ENCODE data around the gene HOXC5.
A peak's percentile ranks its signal among the peaks of the same experiment; 100 is the strongest.

HOXC5 gene

GRCh38 chr12:54032627-54033100, at the start of gene HOXC5:
HOXC5 (plus strand) TSS chr12:54033050; CDS start chr12:54033123, 73 bp downstream.
- no peaks in the 10 kb centered on the region for H3K9me3 Mint-ChIP-seq
- H3K27ac Mint-ChIP-seq: no peak within 1 kb of the TSS
- DNase-seq (peak; percentile 74), ATAC-seq (no peak)
- H3K36me3 Mint-ChIP-seq (ENCODE audit: low read depth): no peaks in the 10 kb centered on the region
- H3K4me3 Mint-ChIP-seq: peak within 1 kb of the TSS; percentile 62
- peaks cover 81% of the 10 kb centered on the region for H3K27me3 Mint-ChIP-seq
- peaks cover 22% of the 10 kb centered on the region for H3K4me1 Mint-ChIP-seq

DNA sequence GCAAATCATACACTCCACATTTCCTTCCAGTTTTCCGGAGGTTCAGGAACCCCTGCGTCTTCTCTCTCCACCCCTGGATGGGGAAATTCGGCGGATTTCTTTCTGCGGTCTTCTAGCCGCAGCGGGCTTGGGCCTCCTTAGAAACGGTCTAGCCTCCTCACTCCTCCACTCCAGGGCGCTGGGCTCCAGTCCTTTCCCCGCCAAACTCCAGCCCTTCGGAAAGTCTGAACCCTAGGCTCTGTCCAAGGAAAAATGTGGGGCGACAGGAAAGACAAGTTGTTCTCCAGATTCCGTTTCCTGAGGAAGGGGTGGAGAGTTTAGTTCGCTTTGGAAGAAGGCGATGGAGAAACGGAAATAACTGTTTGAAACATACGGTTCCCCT, 49.3 kb upstream of the HOXC5 start:
- H3K4me3 Mint-ChIP-seq: no peak overlapping the region
- H3K27ac Mint-ChIP-seq: no peak overlapping the region
- peaks cover 17% of the 10 kb centered on the region for H3K4me1 Mint-ChIP-seq
- H3K36me3 Mint-ChIP-seq (ENCODE audit: low read depth): no peaks in the 10 kb centered on the region
- no peak for DNase-seq
- H3K9me3 Mint-ChIP-seq: no peaks in the 10 kb centered on the region
- H3K27me3 Mint-ChIP-seq: peaks cover 91% of the 10 kb centered on the region
- no peak for ATAC-seq

DNA sequence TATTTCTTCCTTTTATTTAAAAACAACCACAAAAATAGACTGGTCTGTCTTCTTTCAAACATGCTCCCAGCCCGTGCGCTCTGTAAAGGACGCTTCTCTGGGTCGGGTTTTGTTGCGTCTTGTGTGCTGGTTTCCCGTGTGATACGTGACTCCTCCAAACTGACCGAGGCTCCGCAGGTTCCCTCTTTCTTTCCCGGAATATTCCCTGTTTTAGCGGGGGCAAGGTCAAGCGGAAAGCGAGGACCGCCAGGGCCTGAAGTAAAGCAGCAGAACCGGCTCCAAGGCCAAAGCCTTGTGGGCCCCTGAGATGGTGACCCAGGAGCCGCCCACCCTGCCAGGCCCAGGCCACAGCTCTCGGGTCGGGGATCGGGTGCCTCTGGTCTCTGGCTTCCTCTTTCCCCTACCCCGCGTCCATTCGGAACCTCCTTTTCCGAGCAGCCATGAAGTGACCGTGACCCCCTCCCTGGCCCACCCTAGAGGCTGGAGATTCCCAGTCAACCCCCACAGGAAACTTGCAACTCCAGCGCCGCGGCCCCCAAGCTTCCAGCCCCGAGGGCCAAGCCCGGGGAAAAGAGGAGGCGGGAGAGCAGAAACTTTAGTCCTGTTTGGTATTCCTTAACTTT, 48.8 kb upstream of the HOXC5 start:
- no peaks in the 10 kb centered on the region for H3K9me3 Mint-ChIP-seq
- peaks cover 19% of the 10 kb centered on the region for H3K4me1 Mint-ChIP-seq
- no peak for ATAC-seq
- no peak overlapping the region for H3K27ac Mint-ChIP-seq
- no peak overlapping the region for H3K4me3 Mint-ChIP-seq
- H3K27me3 Mint-ChIP-seq: peaks cover 90% of the 10 kb centered on the region
- no peak for DNase-seq
- no peaks in the 10 kb centered on the region for H3K36me3 Mint-ChIP-seq (ENCODE audit: low read depth)

- ATAC-seq (peak; percentile 68), DNase-seq (peak; percentile 89)
- Mint-ChIP-seq H3K4me1 (peaks cover 30% of the 10 kb centered on the region), H3K27ac (peak within 1 kb of the TSS; percentile 76), H3K4me3 (peak within 1 kb of the TSS; percentile 29), H3K9me3 (no peaks in the 10 kb centered on the region), H3K36me3 (ENCODE audit: low read depth) (no peaks in the 10 kb centered on the region), H3K27me3 (peaks cover 90% of the 10 kb centered on the region)
Observed at GRCh38 chr12:53984901-53985691, 47.8 kb upstream of the HOXC5 start, which contains the start of gene HOXC10. HOXC10 (plus strand) TSS chr12:53985146; CDS start chr12:53985260, 114 bp downstream.

GRCh38 chr12:53985692-53985993, 47.2 kb upstream of the HOXC5 start:
- Mint-ChIP-seq H3K27me3 (peaks cover 90% of the 10 kb centered on the region), H3K9me3 (no peaks in the 10 kb centered on the region), H3K27ac (peak overlapping the region; percentile 76), H3K4me3 (no peak overlapping the region), H3K36me3 (ENCODE audit: low read depth) (no peaks in the 10 kb centered on the region), H3K4me1 (peaks cover 33% of the 10 kb centered on the region)
- DNase-seq (no peak), ATAC-seq (no peak)

GRCh38 chr12:53985994-53986685, 46.7 kb upstream of the HOXC5 start:
- ATAC-seq: no peak
- DNase-seq: no peak
- Mint-ChIP-seq H3K27ac (no peak overlapping the region), H3K36me3 (ENCODE audit: low read depth) (no peaks in the 10 kb centered on the region), H3K9me3 (no peaks in the 10 kb centered on the region), H3K27me3 (peaks cover 91% of the 10 kb centered on the region), H3K4me3 (no peak overlapping the region), H3K4me1 (peaks cover 36% of the 10 kb centered on the region)

DNA sequence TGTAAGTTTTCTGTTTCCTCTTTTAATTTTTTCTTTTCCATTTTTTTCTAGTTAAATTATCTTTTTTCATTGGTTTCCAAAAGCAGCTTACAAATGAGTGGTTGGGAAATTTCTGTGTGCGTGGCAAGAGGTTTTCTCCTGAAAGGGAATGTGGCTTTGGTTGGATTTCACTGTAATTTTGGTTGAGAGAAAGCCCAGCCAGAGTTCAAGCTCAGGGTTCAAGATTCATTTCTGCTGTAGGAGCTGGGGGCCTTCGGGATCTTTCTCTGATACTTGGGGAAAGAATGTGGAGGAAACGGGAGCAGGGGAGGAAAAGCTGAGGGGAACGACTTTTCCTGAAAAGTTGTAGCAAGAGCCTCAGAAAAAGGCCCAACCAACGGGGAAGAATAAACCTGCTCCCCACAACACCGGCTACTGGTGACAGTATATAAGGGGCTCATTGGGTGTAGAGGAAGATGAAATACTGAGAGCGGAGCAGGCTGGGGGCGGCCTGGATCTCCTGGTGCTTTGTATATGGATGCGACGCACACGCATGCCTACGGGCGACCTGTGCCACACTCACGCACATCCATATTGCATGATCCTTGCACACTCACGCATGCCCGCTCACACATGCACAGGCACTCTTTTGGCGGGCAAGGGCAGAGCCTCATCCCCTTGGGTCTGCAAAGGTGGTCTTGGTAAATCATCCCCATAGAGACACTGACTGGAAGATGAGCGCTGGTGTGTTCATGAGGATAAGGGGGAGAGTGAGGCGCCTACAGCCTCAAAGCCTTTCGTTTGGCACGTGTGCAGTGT, 46.0 kb upstream of the HOXC5 start:
- H3K27me3 Mint-ChIP-seq: peaks cover 89% of the 10 kb centered on the region
- H3K9me3 Mint-ChIP-seq: no peaks in the 10 kb centered on the region
- DNase-seq (no peak), ATAC-seq (no peak)
- no peak overlapping the region for H3K4me3 Mint-ChIP-seq
- H3K4me1 Mint-ChIP-seq: peaks cover 36% of the 10 kb centered on the region
- H3K36me3 Mint-ChIP-seq (ENCODE audit: low read depth): no peaks in the 10 kb centered on the region
- no peak overlapping the region for H3K27ac Mint-ChIP-seq

DNA sequence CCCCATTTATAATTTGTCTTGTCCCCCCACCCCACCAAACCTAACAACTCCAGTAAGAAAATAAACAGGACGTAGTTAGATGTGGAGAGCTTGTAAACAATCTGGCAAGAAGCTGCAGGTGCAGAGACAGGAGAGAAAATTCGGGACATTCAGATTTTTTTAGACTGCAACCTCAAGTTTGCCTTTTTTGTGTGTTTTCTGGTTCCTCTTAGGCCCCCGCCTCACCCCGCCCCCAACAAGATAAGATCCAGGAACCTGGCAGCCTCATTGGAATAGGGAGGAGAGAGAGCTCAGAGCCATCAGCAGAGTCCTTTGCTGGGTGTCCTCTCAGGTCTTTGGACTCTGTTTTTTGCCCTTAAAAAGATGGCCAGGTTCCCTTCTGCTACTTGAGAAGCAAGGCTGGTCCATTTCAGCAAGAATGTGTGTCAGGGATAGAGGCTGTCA, 45.0 kb upstream of the HOXC5 start:
- Mint-ChIP-seq H3K4me3 (no peak overlapping the region), H3K9me3 (no peaks in the 10 kb centered on the region), H3K36me3 (ENCODE audit: low read depth) (no peaks in the 10 kb centered on the region), H3K27ac (no peak overlapping the region), H3K27me3 (peaks cover 89% of the 10 kb centered on the region), H3K4me1 (peaks cover 40% of the 10 kb centered on the region)
- ATAC-seq (no peak), DNase-seq (no peak)

DNA sequence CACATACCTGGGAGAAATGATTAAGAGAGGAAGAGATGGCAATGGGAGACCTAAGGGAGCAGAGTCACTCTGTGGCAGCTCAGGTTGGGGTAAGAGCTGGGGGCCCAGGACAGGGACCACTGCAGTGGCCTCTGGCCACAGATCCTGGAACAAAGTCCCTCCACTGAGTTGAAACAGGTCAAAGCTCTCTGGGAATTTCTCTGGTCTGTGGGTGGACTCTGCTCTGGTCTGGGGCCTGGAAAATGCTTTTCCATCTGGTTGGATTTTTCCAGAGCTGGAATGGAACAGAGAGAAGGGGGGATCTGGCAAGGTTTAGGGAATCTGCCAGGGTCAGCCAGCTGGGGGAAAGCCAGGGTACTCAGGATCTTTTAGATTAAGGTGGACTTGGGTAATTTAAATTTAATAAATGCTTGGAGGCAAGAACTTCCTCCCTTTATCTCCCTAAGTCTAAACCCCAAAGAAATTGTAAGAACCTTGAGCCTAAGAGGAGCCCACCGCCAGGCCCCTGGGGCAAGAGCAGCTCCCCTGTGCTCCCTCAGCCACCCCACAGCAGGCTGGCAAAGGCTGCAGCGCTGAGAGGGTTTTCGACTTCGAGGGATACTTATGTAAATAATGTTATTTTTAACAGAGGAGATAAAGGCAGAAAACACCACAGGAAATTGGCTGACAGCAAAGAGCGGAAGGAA, 44.2 kb upstream of the HOXC5 start:
- ATAC-seq (no peak), DNase-seq (no peak)
- Mint-ChIP-seq H3K4me3 (no peak overlapping the region), H3K27ac (no peak overlapping the region), H3K4me1 (peaks cover 37% of the 10 kb centered on the region), H3K9me3 (no peaks in the 10 kb centered on the region), H3K27me3 (peaks cover 89% of the 10 kb centered on the region), H3K36me3 (ENCODE audit: low read depth) (no peaks in the 10 kb centered on the region)

DNA sequence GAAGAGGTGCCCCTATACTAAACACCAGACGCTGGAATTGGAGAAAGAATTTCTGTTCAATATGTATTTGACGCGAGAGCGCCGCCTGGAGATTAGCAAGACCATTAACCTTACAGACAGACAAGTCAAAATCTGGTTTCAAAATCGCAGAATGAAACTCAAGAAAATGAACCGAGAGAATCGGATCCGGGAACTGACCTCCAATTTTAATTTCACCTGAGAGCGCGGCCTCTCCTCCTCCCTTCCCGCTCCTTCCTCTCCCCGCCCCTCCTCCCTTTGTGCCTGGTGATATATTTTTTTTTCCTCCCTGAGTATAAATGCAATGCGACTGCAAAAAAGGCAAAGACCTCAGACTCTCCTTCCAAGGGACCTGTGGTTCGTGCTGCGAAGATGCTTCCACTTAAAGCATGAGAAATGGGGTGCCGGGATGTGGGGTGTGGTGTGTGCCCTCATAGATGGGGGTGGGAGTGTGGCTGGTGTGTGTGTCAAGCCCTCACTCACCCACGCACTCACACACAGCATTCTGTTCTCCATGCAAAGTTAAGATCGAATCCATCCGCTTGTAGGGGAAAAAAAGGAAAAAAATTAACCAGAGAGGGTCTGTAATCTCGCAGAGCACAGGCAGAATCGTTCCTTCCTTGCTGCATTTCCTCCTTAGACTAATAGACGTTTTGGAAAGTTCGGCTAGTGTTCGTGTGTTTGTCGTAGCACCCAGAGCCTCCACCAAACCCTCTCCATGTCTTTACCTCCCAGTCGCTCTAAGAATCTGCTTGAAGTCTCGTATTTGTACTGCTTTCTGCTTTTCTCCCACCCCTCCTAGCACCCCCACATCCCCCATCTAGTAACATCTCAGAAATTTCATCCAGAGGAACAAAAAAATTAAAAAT, 43.4 kb upstream of the HOXC5 start:
- Mint-ChIP-seq H3K4me1 (peaks cover 41% of the 10 kb centered on the region), H3K27me3 (peaks cover 92% of the 10 kb centered on the region), H3K4me3 (no peak overlapping the region), H3K36me3 (ENCODE audit: low read depth) (no peaks in the 10 kb centered on the region), H3K27ac (no peak overlapping the region), H3K9me3 (no peaks in the 10 kb centered on the region)
- no peak for DNase-seq
- no peak for ATAC-seq

DNA sequence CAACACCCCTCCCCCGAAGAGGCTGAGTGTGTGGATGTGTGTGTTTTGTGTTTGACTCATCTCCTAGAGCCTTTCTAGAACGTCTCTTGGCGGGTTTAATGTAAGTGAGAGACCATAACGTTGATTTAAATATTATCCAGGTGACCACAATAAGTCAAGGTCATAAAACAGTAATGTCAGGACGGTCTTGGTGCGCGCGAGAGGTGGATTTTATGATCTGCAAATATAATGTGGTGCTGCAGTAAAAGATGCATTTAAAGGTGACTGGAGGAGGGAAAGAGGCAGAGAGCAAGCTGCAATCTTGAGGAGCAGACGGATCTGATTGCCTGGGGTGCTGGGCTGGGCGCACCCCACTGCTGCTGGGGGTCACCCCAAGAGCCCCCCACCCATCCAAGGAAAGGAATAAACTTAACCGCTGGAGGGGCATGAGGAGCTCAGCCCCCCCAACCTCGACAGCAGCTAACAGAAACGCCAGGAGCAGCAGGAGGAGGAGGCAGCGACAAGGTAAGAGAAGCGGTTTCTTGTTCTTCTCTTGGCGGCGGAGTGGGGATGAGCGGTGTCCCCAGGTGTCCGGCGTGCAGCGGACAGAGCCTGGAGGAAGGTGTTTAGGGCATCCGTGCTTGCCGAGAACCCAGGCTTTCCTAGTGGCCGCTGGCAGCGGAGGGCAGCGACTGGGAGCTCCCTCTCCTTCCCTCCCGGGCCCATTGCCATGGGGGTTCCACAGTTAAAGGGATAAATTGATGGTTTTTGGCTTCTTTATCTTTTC, 42.4 kb upstream of the HOXC5 start:
- no peak for DNase-seq
- no peak for ATAC-seq
- peaks cover 93% of the 10 kb centered on the region for H3K27me3 Mint-ChIP-seq
- H3K9me3 Mint-ChIP-seq: no peaks in the 10 kb centered on the region
- no peaks in the 10 kb centered on the region for H3K36me3 Mint-ChIP-seq (ENCODE audit: low read depth)
- no peak overlapping the region for H3K4me3 Mint-ChIP-seq
- H3K4me1 Mint-ChIP-seq: peaks cover 42% of the 10 kb centered on the region
- no peak overlapping the region for H3K27ac Mint-ChIP-seq

DNA sequence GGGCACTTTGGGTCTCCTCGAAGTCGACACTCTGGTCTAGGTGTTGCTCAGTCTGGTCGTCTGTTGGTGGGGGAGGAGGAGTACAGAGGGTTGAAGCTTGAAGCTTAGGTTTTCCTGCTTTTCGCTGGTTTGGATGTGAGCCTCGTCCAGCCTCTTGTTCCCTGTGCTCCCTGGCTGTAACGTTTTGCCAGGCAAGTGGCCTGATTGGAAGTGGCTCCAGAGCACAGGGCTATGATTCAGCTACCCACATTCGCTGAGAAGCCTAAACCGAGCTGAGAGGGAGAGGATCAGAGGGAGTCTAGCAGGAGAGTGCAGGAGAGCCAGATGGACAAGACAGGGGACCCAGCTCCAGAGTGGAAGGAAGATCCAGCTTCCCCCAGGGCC, 41.8 kb upstream of the HOXC5 start:
- Mint-ChIP-seq H3K4me3 (no peak overlapping the region), H3K27ac (no peak overlapping the region)
- ATAC-seq: no peak

More for the DNA sequence above, 41.8 kb upstream of the HOXC5 start:
- Mint-ChIP-seq H3K36me3 (ENCODE audit: low read depth) (no peaks in the 10 kb centered on the region), H3K9me3 (no peaks in the 10 kb centered on the region), H3K27me3 (peaks cover 93% of the 10 kb centered on the region), H3K4me1 (peaks cover 43% of the 10 kb centered on the region)
- no peak for DNase-seq
